Measurements from ENCODE around the gene PLAC8. TPM values are rescaled to one million over a fixed set of nuclear protein-coding genes. Genes with fewer than 3 reads are reported as not detected.

Gene PLAC8
- total RNA-seq, 1 donor from 2014 or later, result not detected

GRCh38 chr4:83132065-83132464, 17.5 kb upstream of the PLAC8 start:
- DNase-seq (ENCODE audit: low spot score), result no peak
- Mint-ChIP-seq H3K4me1 (ENCODE audit: unreplicated experiment) (no peaks in the 10 kb centered on the region), H3K4me3 (ENCODE audit: unreplicated experiment) (no peak overlapping the region), H3K36me3 (ENCODE audit: low read depth, unreplicated experiment) (no peaks in the 10 kb centered on the region), H3K9me3 (ENCODE audit: unreplicated experiment) (peaks cover 11% of the 10 kb centered on the region), H3K27ac (ENCODE audit: unreplicated experiment) (no peak overlapping the region), H3K27me3 (ENCODE audit: unreplicated experiment) (peaks cover 1% of the 10 kb centered on the region)
- no peak for TF ChIP-seq CTCF (IDR thresholded peaks at IDR 0.05; ENCODE audit: unreplicated experiment)

- TF ChIP-seq CTCF (IDR thresholded peaks at IDR 0.05; ENCODE audit: unreplicated experiment), result no peak
- peaks cover 1% of the 10 kb centered on the region for H3K27me3 Mint-ChIP-seq (ENCODE audit: unreplicated experiment)
- DNase-seq (ENCODE audit: low spot score), result no peak
- H3K36me3 Mint-ChIP-seq (ENCODE audit: low read depth, unreplicated experiment), result no peaks in the 10 kb centered on the region
- no peak overlapping the region for H3K27ac Mint-ChIP-seq (ENCODE audit: unreplicated experiment)
- H3K9me3 Mint-ChIP-seq (ENCODE audit: unreplicated experiment), result no peaks in the 10 kb centered on the region
- H3K4me1 Mint-ChIP-seq (ENCODE audit: unreplicated experiment), result no peaks in the 10 kb centered on the region
- H3K4me3 Mint-ChIP-seq (ENCODE audit: unreplicated experiment), result no peak overlapping the region
Observed at GRCh38 chr4:83129264-83129663, 14.7 kb upstream of the PLAC8 start.

- H3K36me3 Mint-ChIP-seq (ENCODE audit: low read depth, unreplicated experiment), result no peaks in the 10 kb centered on the region
- no peak overlapping the region for H3K27ac Mint-ChIP-seq (ENCODE audit: unreplicated experiment)
- H3K4me3 Mint-ChIP-seq (ENCODE audit: unreplicated experiment), result no peak overlapping the region
- TF ChIP-seq CTCF (IDR thresholded peaks at IDR 0.05; ENCODE audit: unreplicated experiment), result no peak
- peaks cover 1% of the 10 kb centered on the region for H3K27me3 Mint-ChIP-seq (ENCODE audit: unreplicated experiment)
- H3K4me1 Mint-ChIP-seq (ENCODE audit: unreplicated experiment), result no peaks in the 10 kb centered on the region
- no peaks in the 10 kb centered on the region for H3K9me3 Mint-ChIP-seq (ENCODE audit: unreplicated experiment)
- DNase-seq (ENCODE audit: low spot score), result no peak
Observed at GRCh38 chr4:83128240-83128929, 13.9 kb upstream of the PLAC8 start.

- Mint-ChIP-seq H3K27me3 (ENCODE audit: unreplicated experiment) (no peaks in the 10 kb centered on the region), H3K4me3 (ENCODE audit: unreplicated experiment) (no peak overlapping the region), H3K9me3 (ENCODE audit: unreplicated experiment) (no peaks in the 10 kb centered on the region), H3K27ac (ENCODE audit: unreplicated experiment) (no peak overlapping the region), H3K36me3 (ENCODE audit: low read depth, unreplicated experiment) (no peaks in the 10 kb centered on the region), H3K4me1 (ENCODE audit: unreplicated experiment) (no peaks in the 10 kb centered on the region)
- no peak for TF ChIP-seq CTCF (IDR thresholded peaks at IDR 0.05; ENCODE audit: unreplicated experiment)
- DNase-seq (ENCODE audit: low spot score), result no peak
Observed at GRCh38 chr4:83125738-83126141, 11.2 kb upstream of the PLAC8 start.

- H3K36me3 Mint-ChIP-seq (ENCODE audit: low read depth, unreplicated experiment), result no peaks in the 10 kb centered on the region
- no peaks in the 10 kb centered on the region for H3K9me3 Mint-ChIP-seq (ENCODE audit: unreplicated experiment)
- H3K27ac Mint-ChIP-seq (ENCODE audit: unreplicated experiment), result no peak overlapping the region
- TF ChIP-seq CTCF (IDR thresholded peaks at IDR 0.05; ENCODE audit: unreplicated experiment), result no peak
- no peak for DNase-seq (ENCODE audit: low spot score)
- H3K4me1 Mint-ChIP-seq (ENCODE audit: unreplicated experiment), result no peaks in the 10 kb centered on the region
- no peak overlapping the region for H3K4me3 Mint-ChIP-seq (ENCODE audit: unreplicated experiment)
- H3K27me3 Mint-ChIP-seq (ENCODE audit: unreplicated experiment), result no peaks in the 10 kb centered on the region
Observed at GRCh38 chr4:83124111-83124780, 9.7 kb upstream of the PLAC8 start.
